Fibroblast of mammary gland (primary cell): Measurements from ENCODE around the gene DNAAF8.
"Not testable (repeated sequence)": the region's sequence is repeated elsewhere in the genome, so short reads cannot be mapped to it uniquely, and the experiment has no call there.

Source experiments
- DNase-seq: peaks from one replicate; pipeline ENCODE4 v3.0.0-alpha.2; 2010; ENCODE audit warnings: low read depth
- H3K4me3 ChIP-seq: 2 replicates; pipeline ENCODE4 v1.5.1; 2011; ENCODE audit warnings: low read depth, mild to moderate bottlenecking, low read length, moderate library complexity; ENCODE audit not compliant: control insufficient read depth
- TF ChIP-seq, protein P1 (sequence below): conservative IDR thresholded peaks from 2 replicates; pipeline ENCODE4 v1.5.1; 2011; ENCODE audit warnings: low read depth, low read length, inconsistent platforms; ENCODE audit not compliant: control insufficient read depth, insufficient read depth

The DNAAF8 gene

DNA sequence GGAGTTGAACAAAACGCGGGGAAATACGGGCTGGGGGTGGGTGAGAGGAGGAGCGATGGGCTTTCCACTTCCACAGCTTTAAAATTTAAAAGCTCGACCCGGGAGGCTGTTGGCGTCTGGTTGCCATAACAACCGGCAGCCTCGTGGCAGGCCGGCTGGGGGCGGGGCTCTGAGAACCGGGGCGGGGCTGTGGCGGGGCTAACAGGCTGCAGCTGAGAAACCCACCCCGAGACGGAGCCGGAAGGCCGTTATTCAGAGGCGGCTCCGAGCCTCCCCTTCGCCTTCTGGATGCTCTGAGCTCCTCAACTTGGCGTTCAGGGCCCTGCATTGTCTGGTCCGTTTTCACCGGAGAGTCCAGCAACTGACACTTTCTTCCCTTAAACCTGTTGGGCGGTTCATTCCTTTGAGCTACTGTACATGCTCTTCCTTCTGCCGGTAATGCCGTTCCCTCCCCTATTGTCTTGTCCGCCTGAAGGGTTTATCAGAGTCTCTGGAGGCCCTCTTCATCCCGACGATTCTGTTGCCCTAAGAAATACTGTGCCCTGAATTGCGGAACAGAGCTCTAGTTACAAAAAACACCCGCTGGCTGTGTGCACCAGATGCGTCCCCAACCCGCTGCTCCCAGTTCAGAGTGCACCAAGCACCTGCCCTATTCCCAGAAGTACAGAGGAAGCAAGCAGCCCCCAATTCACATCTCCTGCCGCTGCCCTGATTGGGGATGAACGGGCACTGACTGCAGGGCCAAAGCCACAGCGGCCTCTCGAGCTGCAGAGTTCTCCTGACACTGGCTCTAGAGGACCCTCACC is 596 bp downstream of the DNAAF8 start:
- H3K4me3 ChIP-seq, result peak overlapping the region; percentile 86
- TF ChIP-seq, protein P1, sequence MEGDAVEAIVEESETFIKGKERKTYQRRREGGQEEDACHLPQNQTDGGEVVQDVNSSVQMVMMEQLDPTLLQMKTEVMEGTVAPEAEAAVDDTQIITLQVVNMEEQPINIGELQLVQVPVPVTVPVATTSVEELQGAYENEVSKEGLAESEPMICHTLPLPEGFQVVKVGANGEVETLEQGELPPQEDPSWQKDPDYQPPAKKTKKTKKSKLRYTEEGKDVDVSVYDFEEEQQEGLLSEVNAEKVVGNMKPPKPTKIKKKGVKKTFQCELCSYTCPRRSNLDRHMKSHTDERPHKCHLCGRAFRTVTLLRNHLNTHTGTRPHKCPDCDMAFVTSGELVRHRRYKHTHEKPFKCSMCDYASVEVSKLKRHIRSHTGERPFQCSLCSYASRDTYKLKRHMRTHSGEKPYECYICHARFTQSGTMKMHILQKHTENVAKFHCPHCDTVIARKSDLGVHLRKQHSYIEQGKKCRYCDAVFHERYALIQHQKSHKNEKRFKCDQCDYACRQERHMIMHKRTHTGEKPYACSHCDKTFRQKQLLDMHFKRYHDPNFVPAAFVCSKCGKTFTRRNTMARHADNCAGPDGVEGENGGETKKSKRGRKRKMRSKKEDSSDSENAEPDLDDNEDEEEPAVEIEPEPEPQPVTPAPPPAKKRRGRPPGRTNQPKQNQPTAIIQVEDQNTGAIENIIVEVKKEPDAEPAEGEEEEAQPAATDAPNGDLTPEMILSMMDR, result no peak
- peak; percentile 68 for DNase-seq

DNA sequence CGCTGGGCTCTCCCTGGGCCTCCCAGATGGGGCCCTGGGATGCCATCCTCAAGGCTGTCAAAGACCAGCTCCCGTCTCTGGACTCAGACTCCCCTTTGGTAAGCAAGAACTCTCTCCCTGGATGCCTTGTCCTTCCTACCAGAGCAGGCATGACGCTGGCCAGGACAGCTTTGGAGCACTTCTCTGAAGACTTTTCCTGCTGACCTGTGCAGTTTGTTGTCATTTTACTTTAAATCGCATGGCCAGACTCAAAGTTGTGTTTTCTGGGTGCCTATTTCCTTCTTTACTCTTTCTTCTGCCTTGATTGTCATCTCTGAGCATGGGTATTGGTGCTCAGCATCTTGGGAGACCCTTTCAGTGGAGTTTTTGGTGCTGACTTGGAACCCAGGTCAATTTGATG is 2.2 kb downstream of the DNAAF8 start:
- DNase-seq, result no peak
- no peak overlapping the region for H3K4me3 ChIP-seq
- TF ChIP-seq, protein P1, result no peak

DNA sequence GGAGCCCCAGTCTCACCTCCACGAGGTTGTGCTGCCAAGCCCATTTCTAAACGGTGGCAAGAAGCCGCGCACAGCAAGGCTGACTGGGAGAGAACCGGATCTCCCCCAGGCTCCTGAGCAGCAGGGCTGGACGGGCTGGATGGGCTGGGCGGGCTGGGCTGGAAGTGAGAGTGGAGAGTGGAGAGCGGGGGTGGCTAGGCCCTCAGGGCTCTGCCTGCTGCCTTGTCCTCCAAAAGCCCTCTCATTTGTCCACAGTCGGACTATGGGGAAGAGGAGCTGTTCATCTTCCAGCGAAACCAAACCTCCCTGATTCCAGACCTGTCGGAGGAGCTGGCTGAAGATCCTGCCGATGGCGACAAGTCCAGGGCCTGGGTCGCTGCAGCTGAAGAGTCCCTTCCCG is 3.2 kb downstream of the DNAAF8 start:
- H3K4me3 ChIP-seq, result no peak overlapping the region
- no peak for DNase-seq
- TF ChIP-seq, protein P1, result no peak

DNA sequence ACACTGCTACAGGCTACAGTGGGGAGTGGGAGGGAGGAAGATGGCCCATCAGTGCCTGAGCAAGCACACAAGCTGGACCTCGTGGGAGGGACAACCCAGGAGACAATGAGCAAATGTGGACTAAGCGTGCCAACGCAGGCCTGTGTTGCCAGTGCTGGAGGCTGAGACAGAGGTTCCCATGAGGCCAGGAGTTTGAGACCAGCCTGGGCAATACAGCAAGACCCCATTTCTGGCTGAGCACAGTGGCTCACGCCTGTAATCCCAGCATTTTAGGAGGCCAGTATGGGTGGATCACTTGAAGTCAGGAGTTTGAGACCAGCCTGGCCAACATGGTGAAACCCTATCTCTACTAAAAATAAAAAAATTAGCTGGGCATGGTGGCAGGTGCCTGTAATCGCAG is 4.0 kb downstream of the DNAAF8 start:
- H3K4me3 ChIP-seq, DNase-seq: not testable (repeated sequence)

DNA sequence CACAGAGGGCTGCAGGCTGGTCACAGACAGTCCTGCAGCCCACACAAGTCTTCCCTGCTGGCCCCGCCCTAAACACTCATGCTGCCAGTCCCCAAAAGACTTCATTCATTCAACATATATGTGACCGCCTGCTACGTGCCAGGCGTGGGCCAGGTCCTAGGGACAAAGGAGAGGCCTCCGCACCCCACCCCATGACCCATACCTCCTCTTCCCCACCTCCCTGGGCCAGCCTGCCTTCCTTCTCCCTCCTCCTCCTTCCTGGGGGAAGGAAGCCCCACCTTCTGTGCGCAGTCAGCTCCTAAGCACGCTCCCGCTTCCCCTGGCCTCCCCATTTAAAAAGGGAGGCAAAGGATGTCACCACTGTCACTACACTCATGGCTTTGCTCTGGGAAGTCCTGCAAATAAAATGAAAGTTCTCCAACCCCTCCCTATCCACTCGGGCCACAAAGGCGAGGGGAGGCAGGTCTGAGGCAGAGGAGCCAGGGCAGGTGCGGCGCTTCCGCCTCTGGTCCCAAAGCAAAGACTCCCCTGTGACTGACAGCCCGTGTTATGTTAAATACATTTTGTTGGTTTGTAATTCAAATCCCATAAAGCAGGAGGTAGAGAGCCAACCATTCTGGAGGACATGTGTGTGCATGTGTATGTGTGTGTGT is 9.0 kb downstream of the DNAAF8 start:
- no peak overlapping the region for H3K4me3 ChIP-seq
- TF ChIP-seq, protein P1, result no peak
- no peak for DNase-seq

- H3K4me3 ChIP-seq, result no peak overlapping the region
- TF ChIP-seq, protein P1, result no peak
- DNase-seq, result no peak
Measured at GRCh38 chr16:4744555-4745273, 10.4 kb downstream of the DNAAF8 start.

- TF ChIP-seq, protein P1, result no peak
- DNase-seq, result no peak
- H3K4me3 ChIP-seq, result no peak overlapping the region
Measured at GRCh38 chr16:4745274-4745569, 10.9 kb downstream of the DNAAF8 start.
